HG02943 (cell line): ENCODE results near the gene BCAS4.
"Not testable (repeated sequence)": the region's sequence is repeated elsewhere in the genome, so short reads cannot be mapped to it uniquely, and the experiment has no call there.

Experiments used
- ATAC-seq: cut with Tn5 transposase; IDR thresholded peaks from one replicate; pipeline ENCODE4 v1.9.1; 2021; ENCODE audit warnings: mild to moderate bottlenecking, low read depth, moderate library complexity; ENCODE audit not compliant: unreplicated experiment

Gene BCAS4

GRCh38 chr20:50872560-50873425 is 77.9 kb downstream of the BCAS4 start:
- no peak for ATAC-seq

- no peak for ATAC-seq
Observed at GRCh38 chr20:50873585-50873984, 78.7 kb downstream of the BCAS4 start.

- no peak for ATAC-seq
Observed at GRCh38 chr20:50874111-50874757, 79.4 kb downstream of the BCAS4 start.

- ATAC-seq, result no peak
Observed at GRCh38 chr20:50874758-50875665, 80.2 kb downstream of the BCAS4 start.

GRCh38 chr20:50876063-50876685 is 81.3 kb downstream of the BCAS4 start:
- ATAC-seq, result no peak

- ATAC-seq, result no peak
Observed at GRCh38 chr20:50876816-50877215, 82.0 kb downstream of the BCAS4 start.

- no peak for ATAC-seq
Observed at GRCh38 chr20:50877232-50877743, 82.4 kb downstream of the BCAS4 start.

GRCh38 chr20:50879649-50880550 is 85.0 kb downstream of the BCAS4 start:
- no peak for ATAC-seq

- not testable (repeated sequence) for ATAC-seq
Observed at GRCh38 chr20:50881759-50882424, 87.0 kb downstream of the BCAS4 start.

GRCh38 chr20:50883856-50884255 is 89.0 kb downstream of the BCAS4 start:
- ATAC-seq, result no peak

GRCh38 chr20:50885068-50885467 is 90.2 kb downstream of the BCAS4 start:
- ATAC-seq, result no peak

- ATAC-seq, result no peak
Observed at GRCh38 chr20:50885781-50886180, 90.9 kb downstream of the BCAS4 start.

GRCh38 chr20:50886184-50886790 is 91.4 kb downstream of the BCAS4 start:
- ATAC-seq, result no peak

GRCh38 chr20:50887576-50887975 is 92.7 kb downstream of the BCAS4 start:
- ATAC-seq, result no peak

- no peak for ATAC-seq
Observed at GRCh38 chr20:50891138-50891537, 96.3 kb downstream of the BCAS4 start.

GRCh38 chr20:50892394-50892793 is 97.5 kb downstream of the BCAS4 start:
- ATAC-seq, result no peak

GRCh38 chr20:50893620-50894019 is 98.8 kb downstream of the BCAS4 start:
- ATAC-seq, result no peak

- no peak for ATAC-seq
Observed at GRCh38 chr20:50895111-50895830, 100.4 kb downstream of the BCAS4 start.
